GM12878 (cell line): ENCODE results near the gene MAP4K4.

Source experiments
- BRCA1 ChIP-seq: IDR thresholded peaks from 2 replicates; pipeline ENCODE4 v1.6.1; 2011; ENCODE audit warnings: low read depth, low read length, improper control_type of control experiment
- CTCF ChIP-seq, 3 experiments: IDR thresholded peaks in 2 of 3; conservative IDR thresholded peaks in 1 of 3; 2 replicates each; pipeline ENCODE4 v1.5.1; 2011; ENCODE audit warnings: low read depth in 3 of 3, low read length in 3 of 3, mild to moderate bottlenecking in 3 of 3, control low read depth in 2 of 3, moderate library complexity in 2 of 3, inconsistent platforms in 1 of 3, mixed read lengths in 1 of 3; ENCODE audit not compliant: control insufficient read depth in 2 of 3, insufficient read depth in 1 of 3; ENCODE audit errors: extremely low read depth in 1 of 3
- JUND ChIP-seq: IDR thresholded peaks from 2 replicates; pipeline ENCODE4 v1.6.1; 2012; ENCODE audit warnings: low read depth, mild to moderate bottlenecking, low read length, improper control_type of control experiment, moderate library complexity
- MAX ChIP-seq: IDR thresholded peaks from 2 replicates; pipeline ENCODE4 v1.6.1; 2012; ENCODE audit warnings: low read depth, low read length, improper control_type of control experiment
- NR2C2 ChIP-seq: IDR thresholded peaks from 2 replicates; pipeline ENCODE4 v1.6.1; 2011; ENCODE audit warnings: borderline replicate concordance, low read depth; ENCODE audit not compliant: control insufficient read depth, insufficient read length
- POLR2A ChIP-seq: IDR thresholded peaks from 2 replicates; pipeline ENCODE4 v1.6.1; 2011; ENCODE audit warnings: low read depth, mild to moderate bottlenecking, low read length
- RAD21 ChIP-seq: IDR thresholded peaks from 2 replicates; pipeline ENCODE4 v1.6.1; 2011; ENCODE audit warnings: mild to moderate bottlenecking, low read depth, low read length, moderate library complexity; ENCODE audit not compliant: insufficient read depth
- REST ChIP-seq: IDR thresholded peaks from 2 replicates; pipeline ENCODE4 v1.6.1; 2012; ENCODE audit warnings: mild to moderate bottlenecking, low read depth, low read length
- SPI1 ChIP-seq: IDR thresholded peaks from 2 replicates; pipeline ENCODE4 v1.6.1; 2011; ENCODE audit warnings: low read depth, mild to moderate bottlenecking, low read length, moderate library complexity, borderline replicate concordance; ENCODE audit not compliant: insufficient read depth
- TARDBP ChIP-seq: IDR thresholded peaks from 2 replicates; pipeline ENCODE4 v1.6.1; 2016; ENCODE audit warnings: borderline replicate concordance
- USF1 ChIP-seq: IDR thresholded peaks from 2 replicates; pipeline ENCODE4 v1.6.1; 2011; ENCODE audit warnings: borderline replicate concordance, low read depth, mild to moderate bottlenecking, moderate library complexity, mixed read lengths, low read length; ENCODE audit not compliant: insufficient read depth; ENCODE audit errors: extremely low read length

- TF ChIP-seq MAX, result no peak
- TF ChIP-seq CTCF (IDR thresholded peaks at IDR 0.05 in 2 of 3, conservative IDR thresholded peaks at IDR 0.05 in 1 of 3; ENCODE audit: control insufficient read depth in 2 of 3, extremely low read depth in 1 of 3, insufficient read depth in 1 of 3, low read depth in 3 of 3, low read length in 3 of 3), result no peak
- TF ChIP-seq REST, result no peak
- TF ChIP-seq USF1, result no peak
- TF ChIP-seq JUND, result no peak
- no peak for TF ChIP-seq RAD21
- no peak for TF ChIP-seq TARDBP
- TF ChIP-seq NR2C2, result no peak
- TF ChIP-seq SPI1, result no peak
- no peak for TF ChIP-seq POLR2A
- no peak for TF ChIP-seq BRCA1
Measured at GRCh38 chr2:101812226-101812625, 114.7 kb downstream of the MAP4K4 start.
